Prostate gland (tissue), 2 donors: ENCODE results near the gene DENND4A. TPM values are rescaled to one million over a fixed set of nuclear protein-coding genes. Genes with fewer than 3 reads are reported as not detected.

Source experiments
- DNase-seq: peaks from one replicate; pipeline ENCODE4 v3.0.0-alpha.2; 2019; ENCODE audit warnings: low spot score
- H3K27ac ChIP-seq, 2 donors: fragments of 200-600 bp; sonication (generic); 2 replicates each; pipeline ENCODE4 v1.5.1; 2017 to 2019
- H3K27me3 ChIP-seq: fragments of 200-600 bp; sonication (generic); replicated peaks from 2 replicates; pipeline ENCODE4 v1.5.1; 2019; ENCODE audit not compliant: insufficient read depth
- H3K36me3 ChIP-seq, 2 donors: fragments of 200-600 bp; sonication (generic); 1 replicate in 1 of 2; 2 replicates in 1 of 2; pipeline versions ENCODE4 v1.5.1 to v1.8.1; 2017 to 2019
- H3K4me1 ChIP-seq: fragments of 200-600 bp; sonication (generic); replicated peaks from 2 replicates; pipeline ENCODE4 v1.5.1; 2019
- H3K4me3 ChIP-seq, 2 donors: fragments of 200-600 bp; sonication (generic); 2 replicates each; pipeline ENCODE4 v1.5.1; 2017 to 2019
- H3K9me3 ChIP-seq: fragments of 200-600 bp; sonication (generic); 2 replicates; pipeline ENCODE4 v1.5.1; 2017
- CTCF ChIP-seq, 4 experiments: fragments of 200-600 bp in 2 of 4; fragments of 450-650 bp in 2 of 4; sonication (generic) in 2 of 4; IDR thresholded peaks; 1 replicate in 3 of 4; 2 replicates in 1 of 4; pipeline ENCODE4 v1.5.1; 2016 to 2019; ENCODE audit warnings: antibody characterized with exemption in 4 of 4, mild to moderate bottlenecking in 2 of 4, moderate library complexity in 2 of 4
- POLR2A ChIP-seq: fragments of 450-650 bp; IDR thresholded peaks from one replicate; pipeline ENCODE4 v1.6.1; 2016; ENCODE audit warnings: antibody characterized with exemption, mild to moderate bottlenecking
- POLR2AphosphoS5 ChIP-seq: sonication (generic); formaldehyde crosslinking; IDR thresholded peaks from one replicate; pipeline ENCODE4 v1.6.1; 2017; ENCODE audit warnings: antibody characterized with exemption
- WGBS: methylation state at CpG from one replicate; pipeline ENCODE4 v1.1.5; 2018; 5-methylcytosine and 5-hydroxymethylcytosine counted together
- intact Hi-C: fragments of 100-400 bp; cut with DNase I; formaldehyde crosslinking; loops from one replicate; pipeline ENCODE4 v1.14.2; 2022
- total RNA-seq, 2 donors: library from RNA; depleted of rRNA; stranded (reverse); fragments of >200 nt; gene quantifications; one replicate each; pipeline ENCODE4 v1.1.0, GENCODE V29; 2016

Gene DENND4A
- total RNA-seq, 2 donors from 2014 or later: 24.5 to 49.6 TPM

- no peaks in the 10 kb centered on the region for H3K9me3 ChIP-seq
- peak overlapping the region; percentile 95 for H3K4me3 ChIP-seq
- peak overlapping the region; percentile 98 for H3K27ac ChIP-seq
- H3K36me3 ChIP-seq: no peaks in the 10 kb centered on the region
- WGBS: 93% methylated on average over 13 of the region's 13 CpGs
- no peaks in the 10 kb centered on the region for H3K27me3 ChIP-seq
- intact Hi-C loops: loop anchor here (5.0 kb wide), 1 partner anchor 74 kb away; the partner anchor contains the start of gene RAB11A
- TF ChIP-seq POLR2A (no peak), CTCF (IDR thresholded peaks at IDR 0.05) (no peak), POLR2AphosphoS5 (no peak)
- H3K4me1 ChIP-seq: no peaks in the 10 kb centered on the region
- no peak for DNase-seq
These were observed 1.1 kb upstream of the DENND4A start for GRCh38 chr15:65792988-65793817.

- H3K9me3 ChIP-seq: no peaks in the 10 kb centered on the region
- no peaks in the 10 kb centered on the region for H3K36me3 ChIP-seq
- intact Hi-C loops: loop anchor here (5.0 kb wide), 1 partner anchor 76 kb away; the partner anchor contains the start of gene RAB11A
- 0% methylated on average over 52 of the region's 69 CpGs for WGBS
- DNase-seq: peak; percentile 70
- TF ChIP-seq CTCF (IDR thresholded peaks at IDR 0.05): no peak
- no peak for TF ChIP-seq POLR2A
- TF ChIP-seq POLR2AphosphoS5: no peak
- H3K27ac ChIP-seq: peak overlapping the region; percentile 98
- H3K4me1 ChIP-seq: no peaks in the 10 kb centered on the region
- no peaks in the 10 kb centered on the region for H3K27me3 ChIP-seq
- H3K4me3 ChIP-seq: peak overlapping the region; percentile 95
These were observed 557 bp downstream of the DENND4A start for GRCh38 chr15:65791335-65792137.

GRCh38 chr15:65790694-65791334 is 1.3 kb downstream of the DENND4A start:
- WGBS: 5% methylated on average over 14 of the region's 14 CpGs
- H3K4me1 ChIP-seq: no peaks in the 10 kb centered on the region
- peak overlapping the region; percentile 98 for H3K27ac ChIP-seq
- intact Hi-C loops: loop anchor here (5.0 kb wide), 1 partner anchor 76 kb away; the partner anchor contains the start of gene RAB11A
- peak overlapping the region; percentile 95 for H3K4me3 ChIP-seq
- TF ChIP-seq POLR2AphosphoS5 (no peak), CTCF (IDR thresholded peaks at IDR 0.05) (no peak)
- no peaks in the 10 kb centered on the region for H3K9me3 ChIP-seq
- DNase-seq: no peak
- no peaks in the 10 kb centered on the region for H3K27me3 ChIP-seq
- H3K36me3 ChIP-seq: no peaks in the 10 kb centered on the region

GRCh38 chr15:65789759-65790425 is 2.2 kb downstream of the DENND4A start:
- DNase-seq: no peak
- no peak overlapping the region for H3K27ac ChIP-seq
- intact Hi-C loops: loop anchor here (5.0 kb wide), 1 partner anchor 77 kb away; the partner anchor contains the start of gene RAB11A
- H3K36me3 ChIP-seq: no peaks in the 10 kb centered on the region
- no peak overlapping the region for H3K4me3 ChIP-seq
- WGBS: 94% methylated on average over 10 of the region's 10 CpGs
- no peaks in the 10 kb centered on the region for H3K9me3 ChIP-seq
- no peak for TF ChIP-seq POLR2A
- TF ChIP-seq CTCF (IDR thresholded peaks at IDR 0.05): no peak
- no peak for TF ChIP-seq POLR2AphosphoS5
- H3K4me1 ChIP-seq: no peaks in the 10 kb centered on the region
- H3K27me3 ChIP-seq: no peaks in the 10 kb centered on the region
